Measurements from ENCODE around the gene POC1B.

The POC1B gene

GRCh38 chr12:89432396-89432795 lies 93.5 kb downstream of the POC1B start:
- H4K20me1 ChIP-seq (ENCODE audit: insufficient read depth, low read length), result no peaks in the 10 kb centered on the region
- no peaks in the 10 kb centered on the region for H3K36me3 ChIP-seq (ENCODE audit: insufficient read depth, low read length)
- no peaks in the 10 kb centered on the region for H3K9me2 ChIP-seq (ENCODE audit: low read depth, low read length)
- no peak for TF ChIP-seq CTCF (IDR thresholded peaks at IDR 0.05; ENCODE audit: low read length)
- TF ChIP-seq EZH2 (IDR thresholded peaks at IDR 0.05; ENCODE audit: borderline replicate concordance, low read length), result no peak
- no peak overlapping the region for H3K4me3 ChIP-seq (ENCODE audit: low read depth, low read length, poor library complexity, severe bottlenecking)
- no peaks in the 10 kb centered on the region for H3K4me1 ChIP-seq (ENCODE audit: insufficient read depth, low read length, severe bottlenecking)
- no peaks in the 10 kb centered on the region for H3K79me2 ChIP-seq (ENCODE audit: insufficient read depth, low read length)
- H3K4me2 ChIP-seq (ENCODE audit: low read length), result no peak overlapping the region
- H3K27me3 ChIP-seq (ENCODE audit: insufficient read depth, low read length), result no peaks in the 10 kb centered on the region
- no peak overlapping the region for H2AFZ ChIP-seq (ENCODE audit: low read length)
- H3F3A ChIP-seq (ENCODE audit: insufficient read depth, low read length), result no peaks in the 10 kb centered on the region
- no peaks in the 10 kb centered on the region for H3K9me3 ChIP-seq (ENCODE audit: low read length)
- H3K9ac ChIP-seq (ENCODE audit: low read length), result no peak overlapping the region
- no peak overlapping the region for H3K27ac ChIP-seq (ENCODE audit: low read depth, low read length, poor library complexity, severe bottlenecking)

GRCh38 chr12:89429528-89429927 lies 96.3 kb downstream of the POC1B start:
- Histone ChIP-seq H3K4me2 (ENCODE audit: low read length) (no peak overlapping the region), H3K27me3 (ENCODE audit: insufficient read depth, low read length) (no peaks in the 10 kb centered on the region), H3K9me2 (ENCODE audit: low read depth, low read length) (no peaks in the 10 kb centered on the region), H3K9ac (ENCODE audit: low read length) (no peak overlapping the region), H3K4me3 (ENCODE audit: low read depth, low read length, poor library complexity, severe bottlenecking) (no peak overlapping the region), H3K79me2 (ENCODE audit: insufficient read depth, low read length) (no peaks in the 10 kb centered on the region), H3K36me3 (ENCODE audit: insufficient read depth, low read length) (no peaks in the 10 kb centered on the region), H3K9me3 (ENCODE audit: low read length) (no peaks in the 10 kb centered on the region), H3K27ac (ENCODE audit: low read depth, low read length, poor library complexity, severe bottlenecking) (no peak overlapping the region), H4K20me1 (ENCODE audit: insufficient read depth, low read length) (no peaks in the 10 kb centered on the region), H2AFZ (ENCODE audit: low read length) (no peak overlapping the region), H3F3A (ENCODE audit: insufficient read depth, low read length) (no peaks in the 10 kb centered on the region), H3K4me1 (ENCODE audit: insufficient read depth, low read length, severe bottlenecking) (no peaks in the 10 kb centered on the region)
- no peak for TF ChIP-seq CTCF (IDR thresholded peaks at IDR 0.05; ENCODE audit: low read length)
- TF ChIP-seq EZH2 (IDR thresholded peaks at IDR 0.05; ENCODE audit: borderline replicate concordance, low read length), result no peak

GRCh38 chr12:89427508-89428156 lies 98.2 kb downstream of the POC1B start:
- H3K36me3 ChIP-seq (ENCODE audit: insufficient read depth, low read length), result no peaks in the 10 kb centered on the region
- no peaks in the 10 kb centered on the region for H3K27me3 ChIP-seq (ENCODE audit: insufficient read depth, low read length)
- H3F3A ChIP-seq (ENCODE audit: insufficient read depth, low read length), result no peaks in the 10 kb centered on the region
- no peak overlapping the region for H3K4me3 ChIP-seq (ENCODE audit: low read depth, low read length, poor library complexity, severe bottlenecking)
- no peak overlapping the region for H2AFZ ChIP-seq (ENCODE audit: low read length)
- no peaks in the 10 kb centered on the region for H3K79me2 ChIP-seq (ENCODE audit: insufficient read depth, low read length)
- H3K9me3 ChIP-seq (ENCODE audit: low read length), result no peaks in the 10 kb centered on the region
- no peak overlapping the region for H3K9ac ChIP-seq (ENCODE audit: low read length)
- H3K4me2 ChIP-seq (ENCODE audit: low read length), result no peak overlapping the region
- H3K27ac ChIP-seq (ENCODE audit: low read depth, low read length, poor library complexity, severe bottlenecking), result no peak overlapping the region
- H4K20me1 ChIP-seq (ENCODE audit: insufficient read depth, low read length), result no peaks in the 10 kb centered on the region
- no peaks in the 10 kb centered on the region for H3K9me2 ChIP-seq (ENCODE audit: low read depth, low read length)
- no peaks in the 10 kb centered on the region for H3K4me1 ChIP-seq (ENCODE audit: insufficient read depth, low read length, severe bottlenecking)
- TF ChIP-seq CTCF (IDR thresholded peaks at IDR 0.05; ENCODE audit: low read length) (no peak), EZH2 (IDR thresholded peaks at IDR 0.05; ENCODE audit: borderline replicate concordance, low read length) (no peak)

Measured in OCI-LY1 (cell line).